Naive thymus-derived CD4-positive, alpha-beta T cell (primary cell): ENCODE data around the gene LTBP2. TPM values are rescaled to one million over a fixed set of nuclear protein-coding genes. Genes with fewer than 3 reads are reported as not detected.

Experiments
- ATAC-seq: fragments of 150-1000 bp; cut with Tn5 transposase; 2 replicates; pipeline ENCODE4 v1.10.0; 2021; ENCODE audit warnings: mild to moderate bottlenecking, moderate library complexity
- CTCF ChIA-PET: fragments of 350-600 bp; sonication (Branson Sonifier 250); formaldehyde crosslinking; loops from one replicate; lab custom pipeline; 2021; ENCODE audit warnings: antibody characterized with exemption; lab: Charles Lee
- POLR2A ChIA-PET: fragments of 350-600 bp; sonication (Branson Sonifier 250); formaldehyde crosslinking; loops from one replicate; lab custom pipeline; 2021; ENCODE audit warnings: antibody characterized with exemption, inconsistent platforms; lab: Charles Lee
- DNase-seq, 9 donors: peaks; one replicate each; pipeline versions ENCODE4 v3.0.0 to v3.0.0-alpha.2; 2020 to 2022; ENCODE audit warnings: mixed read lengths in 1 of 9
- H3K27ac ChIP-seq: one replicate; pipeline ENCODE4 v1.7.0; 2013; ENCODE audit warnings: mild to moderate bottlenecking, low read depth, low read length, moderate library complexity
- H3K27me3 ChIP-seq, 2 donors: one replicate each; pipeline ENCODE4 v1.7.0; 2013; ENCODE audit warnings: low read length in 2 of 2, mild to moderate bottlenecking in 2 of 2, moderate library complexity in 2 of 2; ENCODE audit not compliant: control insufficient read depth in 2 of 2, insufficient read depth in 2 of 2
- H3K36me3 ChIP-seq, 3 experiments: 1 replicate in 2 of 3; 2 replicates in 1 of 3; pipeline ENCODE4 v1.7.0; 2013; ENCODE audit warnings: low read length in 3 of 3, mild to moderate bottlenecking in 3 of 3, moderate library complexity in 1 of 3; ENCODE audit not compliant: insufficient read depth in 3 of 3, control insufficient read depth in 2 of 3
- H3K4me1 ChIP-seq, 2 donors: one replicate each; pipeline ENCODE4 v1.7.0; 2013; ENCODE audit warnings: low read length in 2 of 2, mild to moderate bottlenecking in 2 of 2, moderate library complexity in 1 of 2; ENCODE audit not compliant: control insufficient read depth in 2 of 2, insufficient read depth in 2 of 2
- H3K4me3 ChIP-seq: 2 replicates; pipeline ENCODE4 v1.7.0; 2013; ENCODE audit warnings: mild to moderate bottlenecking, low read length
- H3K9me3 ChIP-seq, 3 experiments: 1 replicate in 2 of 3; 2 replicates in 1 of 3; pipeline ENCODE4 v1.7.0; 2013; ENCODE audit warnings: low read length in 3 of 3; ENCODE audit not compliant: control insufficient read depth in 2 of 3
- H3K27ac Mint-ChIP-seq, 9 donors: one replicate each; pipeline ENCODE4 v1.8.0; 2020 to 2022; ENCODE audit warnings: mixed read lengths in 9 of 9, mild to moderate bottlenecking in 8 of 9, moderate library complexity in 5 of 9, inconsistent platforms in 2 of 9
- H3K27me3 Mint-ChIP-seq, 5 donors: one replicate each; pipeline ENCODE4 v1.8.0; 2021 to 2022; ENCODE audit warnings: mixed read lengths in 5 of 5, mild to moderate bottlenecking in 1 of 5
- H3K36me3 Mint-ChIP-seq, 5 donors: one replicate each; pipeline ENCODE4 v1.8.0; 2020 to 2022; ENCODE audit warnings: mixed read lengths in 5 of 5, mild to moderate bottlenecking in 3 of 5, inconsistent platforms in 1 of 5
- H3K4me1 Mint-ChIP-seq, 7 donors: one replicate each; pipeline ENCODE4 v1.8.0; 2020 to 2022; ENCODE audit warnings: mixed read lengths in 7 of 7, mild to moderate bottlenecking in 3 of 7, inconsistent platforms in 1 of 7
- H3K4me3 Mint-ChIP-seq, 10 donors: one replicate each; pipeline ENCODE4 v1.8.0; 2020 to 2022; ENCODE audit warnings: mild to moderate bottlenecking in 10 of 10, mixed read lengths in 10 of 10, moderate library complexity in 6 of 10, inconsistent platforms in 2 of 10
- H3K9me3 Mint-ChIP-seq, 11 donors: one replicate each; pipeline ENCODE4 v1.8.0; 2020 to 2022; ENCODE audit warnings: mixed read lengths in 11 of 11, mild to moderate bottlenecking in 4 of 11, inconsistent platforms in 1 of 11, moderate library complexity in 1 of 11
- intact Hi-C, 2 donors: fragments of 100-400 bp; cut with micrococcal nuclease; formaldehyde crosslinking; loops; one replicate each; pipeline ENCODE4 v1.15.1; 2023
- polyA plus RNA-seq, 2 donors: library from polyadenylated mRNA; unstranded; fragments of 300-500 nt; fragmentation: Illumina TruSeq; gene quantifications; one replicate each; pipeline ENCODE4 v1.2.3, GENCODE V29; 2021
- total RNA-seq, 6 experiments: library from RNA in 5 of 6; stranded (reverse) in 5 of 6; gene quantifications; 1 replicate in 5 of 6; 2 replicates in 1 of 6; pipeline ENCODE4 v1.2.3 and lab custom pipeline; 2021 to 2026

LTBP2 gene
- total and polyA plus RNA-seq, 7 experiments from 2014 or later = 0.07 to 1.1 (median 0.27) TPM

- Mint-ChIP-seq H3K4me3 (peak overlapping the region in 1 of 10 donors; percentile 28), H3K9me3 (no peaks in the 10 kb centered on the region), H3K27ac (peak overlapping the region in 4 of 9 donors; percentile 10 to 96 (median 88)), H3K27me3 (no peaks in the 10 kb centered on the region), H3K36me3 (peaks cover 0 to 25% (median 0%) of the 10 kb centered on the region in 5 donors), H3K4me1 (peaks cover 14 to 42% (median 33%) of the 10 kb centered on the region in 7 donors)
- Histone ChIP-seq H3K9me3 (no peaks in the 10 kb centered on the region), H3K4me3 (no peak overlapping the region), H3K27ac (peak overlapping the region; percentile 91), H3K27me3 (no peaks in the 10 kb centered on the region), H3K4me1 (peaks cover 12 to 18% of the 10 kb centered on the region in 2 donors), H3K36me3 (peaks cover 0 to 14% (median 0%) of the 10 kb centered on the region in 3 experiments)
- POLR2A ChIA-PET = interaction anchor here (0.9 kb wide), 1 partner anchor 192 kb away, joined by 3 read pairs; no protein-coding TSS in a partner anchor
- CTCF ChIA-PET = no interaction called here
- intact Hi-C loops = loop anchor here in 1 of 2 donors (10.0 kb wide), 2 partner anchors 1441 to 1659 kb away; partner anchors contain the start of genes GPATCH2L and RBM25
- ATAC-seq (no peak), DNase-seq (peak in 3 of 9 donors; percentile 16 to 33 (median 27))
These were observed 116.7 kb downstream of the LTBP2 start for GRCh38 chr14:74495356-74495755.

DNA sequence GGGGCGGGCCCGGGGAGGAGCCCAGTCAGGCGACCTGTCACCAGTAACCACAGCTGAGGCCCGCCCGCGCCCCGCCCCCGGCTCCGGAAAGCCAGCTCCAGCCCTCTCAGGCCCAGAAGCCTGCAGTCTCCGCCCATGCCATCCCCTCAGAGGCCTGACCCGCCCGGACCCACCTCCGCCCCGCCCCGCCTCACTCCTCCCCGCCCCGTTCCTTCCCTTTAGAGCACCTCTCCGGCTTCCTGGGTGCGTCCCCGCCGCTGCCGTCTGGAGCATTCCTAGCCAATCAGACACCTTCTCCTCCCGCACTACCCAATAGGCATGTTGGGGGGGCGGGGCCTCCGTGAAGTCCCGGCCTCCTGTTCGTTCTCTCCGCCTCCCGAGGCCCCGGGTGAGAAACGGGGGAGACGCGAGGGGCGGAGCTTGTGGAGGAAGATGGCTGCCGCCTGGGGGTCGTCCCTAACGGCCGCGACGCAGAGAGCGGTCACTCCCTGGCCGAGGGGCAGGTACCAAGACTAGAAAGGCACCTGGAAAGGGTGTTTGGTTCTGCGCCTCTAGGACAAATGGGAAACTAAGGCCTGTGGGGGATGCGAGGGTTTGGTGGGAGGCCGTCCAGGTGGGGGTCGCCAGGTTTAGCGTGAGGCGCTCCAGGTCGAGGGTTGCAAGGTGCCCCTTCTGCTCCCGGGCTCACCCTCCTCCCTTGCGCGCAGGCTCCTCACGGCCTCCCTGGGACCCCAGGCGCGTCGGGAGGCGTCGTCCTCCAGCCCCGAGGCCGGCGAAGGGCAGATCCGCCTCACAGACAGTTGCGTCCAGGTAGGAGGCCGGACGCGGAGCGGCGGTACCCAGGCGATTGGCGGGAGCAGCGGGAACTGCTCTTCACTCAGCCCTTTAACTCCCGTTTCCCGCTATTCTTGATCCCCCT, 118.4 kb downstream of the LTBP2 start, which contains the start of gene ISCA2:
Gene ISCA2 (plus strand): TSS at position 423 of the 919 bp plus-strand sequence. CDS start 10 bp downstream, at position 433.
- H3K27ac Mint-ChIP-seq = peak within 1 kb of the TSS in 7 of 9 donors; percentile 87 to 96 (median 91)
- ATAC-seq = peak; percentile 94
- Histone ChIP-seq H3K9me3 (no peaks in the 10 kb centered on the region), H3K27me3 (no peaks in the 10 kb centered on the region), H3K36me3 (peaks cover 0 to 8% (median 0%) of the 10 kb centered on the region in 3 experiments), H3K4me1 (peaks cover 12 to 18% of the 10 kb centered on the region in 2 donors), H3K4me3 (peak within 1 kb of the TSS; percentile 96), H3K27ac (peak within 1 kb of the TSS; percentile 91)
- ChIA-PET CTCF (no interaction called here), POLR2A (interaction anchor here (0.6 to 1.0 kb wide), 4 partner anchors 925 to 1435 kb away, joined by 3 to 5 read pairs (median 3); partner anchors contain the start of genes ACOT2, RBM25 and RIOX1)
- H3K4me1 Mint-ChIP-seq = peaks cover 7 to 45% (median 37%) of the 10 kb centered on the region in 7 donors
- DNase-seq = peak; percentile 95 to 99 (median 98)
- H3K4me3 Mint-ChIP-seq = peak within 1 kb of the TSS in 1 of 10 donors; percentile 89
- no peaks in the 10 kb centered on the region for H3K9me3 Mint-ChIP-seq
- no peaks in the 10 kb centered on the region for H3K27me3 Mint-ChIP-seq
- peaks cover 0 to 21% (median 0%) of the 10 kb centered on the region in 5 donors for H3K36me3 Mint-ChIP-seq
- intact Hi-C loops = loop anchor here (1.0 to 10.0 kb wide), 21 partner anchors 93 to 1661 kb away; partner anchors contain the start of genes ALDH6A1 (in 2 of the 2), AREL1 (in 2 of the 2), DCAF4 (in 2 of the 2) and EIF2B2 (in 2 of the 2)

GRCh38 chr14:74492776-74493342, 119.2 kb downstream of the LTBP2 start, which contains the start of gene NPC2:
Gene NPC2, minus strand, starts transcription at chr14:74493305. Its CDS starts 31 bp downstream, at chr14:74493274.
- H3K4me3 ChIP-seq = peak within 1 kb of the TSS; percentile 96
- peak within 1 kb of the TSS in 7 of 9 donors; percentile 87 to 96 (median 91) for H3K27ac Mint-ChIP-seq
- no peaks in the 10 kb centered on the region for H3K9me3 ChIP-seq
- ATAC-seq (no peak), DNase-seq (peak in 4 of 9 donors; percentile 4 to 21 (median 16))
- ChIA-PET POLR2A (interaction anchor here (0.6 to 1.0 kb wide), 3 partner anchors 924 to 1435 kb away, joined by 3 to 5 read pairs (median 3); partner anchors contain the start of genes ACOT2, RBM25 and RIOX1), CTCF (no interaction called here)
- peak within 1 kb of the TSS; percentile 91 for H3K27ac ChIP-seq
- H3K36me3 Mint-ChIP-seq = peaks cover 0 to 17% (median 0%) of the 10 kb centered on the region in 5 donors
- H3K27me3 ChIP-seq = no peaks in the 10 kb centered on the region
- peak within 1 kb of the TSS in 1 of 10 donors; percentile 89 for H3K4me3 Mint-ChIP-seq
- peaks cover 7 to 45% (median 34%) of the 10 kb centered on the region in 7 donors for H3K4me1 Mint-ChIP-seq
- intact Hi-C loops = loop anchor here (1.0 to 10.0 kb wide), 22 partner anchors 34 to 1662 kb away; partner anchors contain the start of genes ALDH6A1 (in 2 of the 2), AREL1 (in 2 of the 2), DCAF4 (in 2 of the 2) and EIF2B2 (in 2 of the 2)
- H3K9me3 Mint-ChIP-seq = no peaks in the 10 kb centered on the region
- peaks cover 0 to 8% (median 0%) of the 10 kb centered on the region in 3 experiments for H3K36me3 ChIP-seq
- H3K4me1 ChIP-seq = peaks cover 12 to 18% of the 10 kb centered on the region in 2 donors
- H3K27me3 Mint-ChIP-seq = no peaks in the 10 kb centered on the region

DNA sequence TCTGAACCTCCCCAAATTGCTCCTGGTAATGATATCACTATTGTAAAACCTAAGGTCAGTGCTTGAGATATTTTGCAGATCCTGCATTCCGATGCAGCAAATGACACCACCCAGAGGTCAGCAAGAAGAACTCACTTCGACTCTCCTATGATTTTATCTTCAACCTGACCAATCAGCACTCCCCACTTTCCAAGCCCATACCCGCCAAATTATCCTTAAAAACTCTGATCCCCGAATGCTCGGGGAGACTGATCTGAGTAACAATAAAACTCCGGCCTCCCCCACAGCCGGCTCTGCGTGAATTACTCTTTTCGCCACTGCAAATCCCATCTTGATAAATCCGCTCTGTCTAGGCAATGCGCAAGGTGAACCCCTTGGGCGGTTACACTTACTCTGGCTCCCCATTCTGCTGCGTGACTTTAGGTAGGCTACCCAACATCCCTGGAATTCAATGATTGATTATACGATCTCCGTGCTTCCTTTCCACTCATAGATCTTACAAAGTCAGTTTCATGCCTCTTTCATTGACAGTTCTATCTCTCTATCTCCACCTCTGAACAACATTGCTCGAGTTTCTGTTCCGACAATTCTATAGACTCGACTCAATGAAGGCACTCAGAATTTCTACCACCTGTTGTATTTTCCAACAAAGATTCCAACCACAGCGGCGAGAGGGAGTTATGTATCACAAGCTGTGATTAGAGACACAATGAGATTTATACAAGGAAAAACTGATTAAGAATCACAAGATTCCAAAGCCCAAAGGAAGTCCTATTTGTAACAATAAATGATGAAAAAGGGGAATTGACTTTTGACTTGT, 119.9 kb downstream of the LTBP2 start:
- no peaks in the 10 kb centered on the region for H3K27me3 ChIP-seq
- H3K4me3 ChIP-seq = peak overlapping the region; percentile 66
- H3K27ac ChIP-seq = peak overlapping the region; percentile 74
- intact Hi-C loops = loop anchor here (1.0 to 10.0 kb wide), 13 partner anchors 33 to 1663 kb away; partner anchors contain the start of genes DCAF4 (in 2 of the 2), ABCD4 (in 1 of the 2), AREL1 (in 1 of the 2) and EIF2B2 (in 1 of the 2)
- H3K27me3 Mint-ChIP-seq = no peaks in the 10 kb centered on the region
- H3K36me3 Mint-ChIP-seq = peaks cover 0 to 14% (median 0%) of the 10 kb centered on the region in 5 donors
- peaks cover 12 to 18% of the 10 kb centered on the region in 2 donors for H3K4me1 ChIP-seq
- CTCF ChIA-PET = interaction anchor here (1.6 kb wide), 1 partner anchor 136 kb away, joined by 3 read pairs; no protein-coding TSS in a partner anchor
- H3K36me3 ChIP-seq = peaks cover 0 to 8% (median 0%) of the 10 kb centered on the region in 3 experiments
- H3K4me3 Mint-ChIP-seq = no peak overlapping the region
- DNase-seq (peak in 4 of 9 donors; percentile 10 to 22 (median 14)), ATAC-seq (no peak)
- H3K9me3 Mint-ChIP-seq = no peaks in the 10 kb centered on the region
- no peak overlapping the region for H3K27ac Mint-ChIP-seq
- POLR2A ChIA-PET = no interaction called here
- H3K9me3 ChIP-seq = no peaks in the 10 kb centered on the region
- H3K4me1 Mint-ChIP-seq = peaks cover 7 to 44% (median 28%) of the 10 kb centered on the region in 7 donors

GRCh38 chr14:74490486-74490885, 121.6 kb downstream of the LTBP2 start:
- Histone ChIP-seq H3K4me3 (no peak overlapping the region), H3K9me3 (no peaks in the 10 kb centered on the region), H3K27me3 (no peaks in the 10 kb centered on the region), H3K27ac (no peak overlapping the region), H3K36me3 (peaks cover 0 to 8% (median 0%) of the 10 kb centered on the region in 3 experiments), H3K4me1 (peaks cover 12 to 18% of the 10 kb centered on the region in 2 donors)
- Mint-ChIP-seq H3K9me3 (no peaks in the 10 kb centered on the region), H3K36me3 (peaks cover 0 to 11% (median 0%) of the 10 kb centered on the region in 5 donors), H3K4me3 (no peak overlapping the region), H3K27me3 (no peaks in the 10 kb centered on the region), H3K27ac (peak overlapping the region in 2 of 9 donors; percentile 23 to 49), H3K4me1 (peaks cover 7 to 33% (median 26%) of the 10 kb centered on the region in 7 donors)
- ATAC-seq (no peak), DNase-seq (no peak)
- CTCF ChIA-PET = interaction anchor here (1.6 kb wide), 1 partner anchor 134 kb away, joined by 3 read pairs; no protein-coding TSS in a partner anchor
- intact Hi-C loops = loop anchor here (5.0 to 10.0 kb wide), 7 partner anchors 222 to 1664 kb away; partner anchors contain the start of genes DCAF4 (in 2 of the 2), AREL1 (in 1 of the 2), EIF2B2 (in 1 of the 2) and ERG28 (in 1 of the 2)
- POLR2A ChIA-PET = interaction anchor here (0.5 kb wide), 1 partner anchor 135 kb away, joined by 3 read pairs; no protein-coding TSS in a partner anchor
